ENCODE measurements around the gene MIPOL1. TPM values are rescaled to one million over a fixed set of nuclear protein-coding genes. Genes with fewer than 3 reads are reported as not detected.

The MIPOL1 gene
- total RNA-seq, 4 donors from 2014 or later, result 5.4 to 17.2 (median 9.4) TPM

DNA sequence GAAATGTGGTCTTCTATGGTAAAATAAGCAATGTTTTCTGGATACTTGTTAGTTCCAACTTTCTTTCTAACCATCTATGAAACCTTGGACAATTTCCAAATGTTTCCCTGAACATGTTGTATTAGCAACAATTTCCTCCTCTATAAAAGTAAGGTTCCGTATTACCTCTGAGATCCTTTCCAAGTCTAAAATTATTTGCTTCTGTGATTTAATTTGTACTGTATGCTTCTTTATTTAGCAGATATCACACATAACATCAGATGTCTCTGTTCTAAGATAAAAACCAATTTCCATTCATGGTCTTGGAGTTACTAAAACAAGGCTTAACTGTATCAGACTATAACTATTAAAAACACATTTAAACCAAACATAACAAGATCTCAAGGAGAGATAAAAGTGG, 220.1 kb downstream of the MIPOL1 start:
- ATAC-seq (ENCODE audit: low FRiP score) (no peak), DNase-seq (ENCODE audit: low spot score) (no peak)
- TF ChIP-seq, protein P1, sequence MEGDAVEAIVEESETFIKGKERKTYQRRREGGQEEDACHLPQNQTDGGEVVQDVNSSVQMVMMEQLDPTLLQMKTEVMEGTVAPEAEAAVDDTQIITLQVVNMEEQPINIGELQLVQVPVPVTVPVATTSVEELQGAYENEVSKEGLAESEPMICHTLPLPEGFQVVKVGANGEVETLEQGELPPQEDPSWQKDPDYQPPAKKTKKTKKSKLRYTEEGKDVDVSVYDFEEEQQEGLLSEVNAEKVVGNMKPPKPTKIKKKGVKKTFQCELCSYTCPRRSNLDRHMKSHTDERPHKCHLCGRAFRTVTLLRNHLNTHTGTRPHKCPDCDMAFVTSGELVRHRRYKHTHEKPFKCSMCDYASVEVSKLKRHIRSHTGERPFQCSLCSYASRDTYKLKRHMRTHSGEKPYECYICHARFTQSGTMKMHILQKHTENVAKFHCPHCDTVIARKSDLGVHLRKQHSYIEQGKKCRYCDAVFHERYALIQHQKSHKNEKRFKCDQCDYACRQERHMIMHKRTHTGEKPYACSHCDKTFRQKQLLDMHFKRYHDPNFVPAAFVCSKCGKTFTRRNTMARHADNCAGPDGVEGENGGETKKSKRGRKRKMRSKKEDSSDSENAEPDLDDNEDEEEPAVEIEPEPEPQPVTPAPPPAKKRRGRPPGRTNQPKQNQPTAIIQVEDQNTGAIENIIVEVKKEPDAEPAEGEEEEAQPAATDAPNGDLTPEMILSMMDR (IDR thresholded peaks at IDR 0.05), result no peak

DNA sequence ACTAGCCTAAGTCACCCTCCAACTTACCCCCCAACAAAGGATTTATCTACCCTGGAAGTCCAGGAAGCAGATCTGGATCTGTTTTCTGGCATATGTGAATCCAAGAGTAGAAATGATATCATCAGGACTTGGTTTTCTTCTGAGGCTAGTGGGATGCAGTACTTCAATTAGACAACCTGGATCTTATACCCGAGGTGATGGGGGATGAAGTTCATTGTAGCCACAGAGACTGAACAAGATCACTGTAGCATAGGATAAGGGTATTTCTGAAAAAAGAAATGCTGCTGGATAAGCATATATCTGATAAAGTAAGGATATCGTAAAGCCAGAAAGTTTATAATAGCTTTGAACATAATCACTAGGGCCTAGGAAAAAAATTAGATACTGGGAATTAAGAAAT, 222.9 kb downstream of the MIPOL1 start:
- DNase-seq (ENCODE audit: low spot score) (no peak), ATAC-seq (ENCODE audit: low FRiP score) (no peak)
- TF ChIP-seq, protein P1 (IDR thresholded peaks at IDR 0.05), result no peak

DNA sequence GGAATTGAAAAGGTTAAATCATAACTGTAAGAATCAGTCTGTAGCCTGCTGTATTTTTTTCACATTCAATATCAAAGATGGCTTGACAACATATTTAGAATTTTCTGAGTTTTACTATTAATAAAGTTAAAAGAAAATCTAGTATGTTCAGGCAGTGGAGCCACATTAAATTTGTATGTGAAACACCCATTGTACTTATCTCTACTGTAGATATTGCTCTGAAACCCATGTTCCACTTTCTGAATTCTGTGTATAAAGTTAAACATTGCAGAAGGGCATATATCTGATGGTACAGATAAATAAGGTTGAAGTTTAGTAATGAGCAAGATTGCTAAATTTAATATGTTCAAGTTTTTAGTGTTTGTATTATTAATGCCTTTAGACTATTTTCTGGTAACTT, 224.6 kb downstream of the MIPOL1 start:
- TF ChIP-seq, protein P1 (IDR thresholded peaks at IDR 0.05), result no peak
- DNase-seq (ENCODE audit: low spot score) (no peak), ATAC-seq (ENCODE audit: low FRiP score) (no peak)

DNA sequence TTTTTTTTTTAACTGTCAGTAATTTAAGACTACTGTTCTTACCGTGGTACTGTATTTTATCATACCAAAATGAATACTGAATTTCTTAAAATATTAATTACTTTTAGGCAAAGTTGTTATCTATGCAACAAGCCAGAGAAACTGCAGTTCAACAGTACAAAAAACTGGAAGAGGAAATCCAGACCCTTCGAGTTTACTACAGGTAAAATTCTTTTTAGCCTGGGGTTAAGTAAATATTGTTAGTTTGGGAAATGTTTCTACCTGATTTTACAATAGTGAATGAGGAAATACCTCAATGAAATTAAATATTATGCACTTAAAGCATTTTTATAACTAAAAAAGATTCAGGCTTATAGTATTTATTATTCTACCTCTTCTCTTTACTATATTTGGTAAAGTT, 225.0 kb downstream of the MIPOL1 start:
- ATAC-seq (ENCODE audit: low FRiP score) (no peak), DNase-seq (ENCODE audit: low spot score) (no peak)
- TF ChIP-seq, protein P1 (IDR thresholded peaks at IDR 0.05), result no peak

DNA sequence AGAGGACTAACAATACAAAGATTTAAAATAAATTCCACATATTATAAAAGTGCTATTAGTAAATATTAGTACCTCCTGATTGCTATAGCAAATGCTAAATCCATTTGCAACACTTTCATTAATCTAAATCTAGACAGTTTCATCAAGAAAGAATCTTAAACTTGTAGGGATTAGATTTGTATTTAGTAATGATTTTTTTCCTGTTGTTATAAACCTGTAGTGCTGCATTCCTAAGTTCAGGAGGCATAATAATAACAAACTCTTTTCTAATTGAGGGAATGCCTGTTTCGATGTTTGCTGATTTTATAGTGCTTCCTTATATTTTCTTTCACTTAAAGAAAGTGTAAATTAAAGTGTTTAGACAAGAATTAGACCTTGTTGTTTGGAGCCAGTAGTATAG, 231.2 kb downstream of the MIPOL1 start:
- ATAC-seq (ENCODE audit: low FRiP score), result no peak
- TF ChIP-seq, protein P1 (IDR thresholded peaks at IDR 0.05), result no peak

DNA sequence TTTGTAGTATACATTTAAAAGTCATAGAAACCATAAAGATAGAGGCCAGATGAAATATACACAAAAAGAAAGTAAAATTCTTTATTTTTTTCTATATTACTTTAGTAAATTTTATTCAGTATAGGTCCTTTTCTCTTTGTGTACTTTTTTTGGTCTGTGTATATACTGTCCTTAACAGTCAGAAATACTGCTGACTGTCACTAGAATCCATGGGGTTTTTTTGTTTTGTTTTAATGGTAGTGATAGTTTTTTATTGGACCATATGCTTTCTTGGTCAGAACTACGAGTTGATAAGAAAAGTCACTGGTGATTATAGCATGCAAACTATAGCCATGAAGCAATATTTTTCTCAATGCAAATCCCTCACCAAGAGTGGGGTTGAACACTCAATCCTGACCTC, 231.9 kb downstream of the MIPOL1 start:
- DNase-seq (ENCODE audit: low spot score) (no peak), ATAC-seq (ENCODE audit: low FRiP score) (no peak)
- TF ChIP-seq, protein P1 (IDR thresholded peaks at IDR 0.05), result no peak

More for the DNA sequence above, 231.2 kb downstream of the MIPOL1 start:
- no peak for DNase-seq (ENCODE audit: low spot score)

DNA sequence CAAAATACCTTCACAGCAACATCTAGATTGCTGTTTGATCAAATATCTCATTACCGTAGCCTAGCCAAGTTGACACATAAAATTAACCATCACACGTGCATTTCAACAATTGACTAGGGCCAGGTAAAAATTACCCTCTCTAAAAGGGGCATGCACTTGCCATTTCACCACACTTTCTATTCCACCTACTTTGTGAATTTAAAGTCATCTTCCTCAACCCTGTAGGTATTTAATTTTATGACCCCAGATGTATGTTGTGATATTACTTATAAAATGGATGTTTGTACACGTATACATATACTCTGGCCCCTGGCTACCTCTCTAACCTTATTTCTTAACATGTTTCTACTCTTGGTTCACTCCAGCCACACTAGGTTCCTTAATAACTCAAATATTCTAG, 237.1 kb downstream of the MIPOL1 start:
- DNase-seq (ENCODE audit: low spot score), result no peak
- TF ChIP-seq, protein P1 (IDR thresholded peaks at IDR 0.05), result no peak
- no peak for ATAC-seq (ENCODE audit: low FRiP score)

Measured in omental fat pad (tissue), 4 donors.